ENCODE results near the gene CCDC93. TPM values are rescaled to one million over a fixed set of nuclear protein-coding genes. Genes with fewer than 3 reads are reported as not detected.

The CCDC93 gene
- total RNA-seq, 1 donor from 2014 or later: 18.2 TPM

DNA sequence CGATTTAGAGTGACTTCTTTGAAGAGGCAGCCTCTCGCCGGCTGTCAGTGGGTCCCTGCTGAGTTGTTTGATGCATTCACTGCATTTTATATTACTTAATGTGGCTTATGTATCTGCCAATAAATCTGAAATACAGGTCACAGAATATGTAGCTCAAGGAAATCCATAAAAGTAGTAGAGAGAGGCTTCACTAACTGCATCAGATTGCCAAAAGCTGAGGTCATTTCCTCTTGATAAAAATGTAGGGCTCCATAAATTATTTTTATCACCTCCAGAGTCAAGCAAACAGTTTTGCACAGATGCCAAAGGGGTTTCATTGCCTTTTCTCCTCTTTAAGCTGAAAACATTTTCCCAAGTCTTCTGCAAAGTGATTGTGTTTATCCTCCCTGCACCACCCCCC is 36.5 kb upstream of the CCDC93 start:
- Histone ChIP-seq H3K27ac (no peak overlapping the region), H3K4me1 (peaks cover 5% of the 10 kb centered on the region), H3K4me3 (no peak overlapping the region), H3K9me3 (no peaks in the 10 kb centered on the region), H3K36me3 (no peaks in the 10 kb centered on the region), H3K27me3 (no peaks in the 10 kb centered on the region)
- intact Hi-C loops (cut with DNase I): no loop called here
- DNase-seq (ENCODE audit: extremely low spot score in 2 of 2): no peak
- no peak for TF ChIP-seq POLR2A (IDR thresholded peaks at IDR 0.05)
- no peak for TF ChIP-seq POLR2AphosphoS5 (IDR thresholded peaks at IDR 0.05; ENCODE audit: insufficient read depth in 1 of 2, low read depth in 1 of 2)
- TF ChIP-seq, protein P1, sequence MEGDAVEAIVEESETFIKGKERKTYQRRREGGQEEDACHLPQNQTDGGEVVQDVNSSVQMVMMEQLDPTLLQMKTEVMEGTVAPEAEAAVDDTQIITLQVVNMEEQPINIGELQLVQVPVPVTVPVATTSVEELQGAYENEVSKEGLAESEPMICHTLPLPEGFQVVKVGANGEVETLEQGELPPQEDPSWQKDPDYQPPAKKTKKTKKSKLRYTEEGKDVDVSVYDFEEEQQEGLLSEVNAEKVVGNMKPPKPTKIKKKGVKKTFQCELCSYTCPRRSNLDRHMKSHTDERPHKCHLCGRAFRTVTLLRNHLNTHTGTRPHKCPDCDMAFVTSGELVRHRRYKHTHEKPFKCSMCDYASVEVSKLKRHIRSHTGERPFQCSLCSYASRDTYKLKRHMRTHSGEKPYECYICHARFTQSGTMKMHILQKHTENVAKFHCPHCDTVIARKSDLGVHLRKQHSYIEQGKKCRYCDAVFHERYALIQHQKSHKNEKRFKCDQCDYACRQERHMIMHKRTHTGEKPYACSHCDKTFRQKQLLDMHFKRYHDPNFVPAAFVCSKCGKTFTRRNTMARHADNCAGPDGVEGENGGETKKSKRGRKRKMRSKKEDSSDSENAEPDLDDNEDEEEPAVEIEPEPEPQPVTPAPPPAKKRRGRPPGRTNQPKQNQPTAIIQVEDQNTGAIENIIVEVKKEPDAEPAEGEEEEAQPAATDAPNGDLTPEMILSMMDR (IDR thresholded peaks at IDR 0.05): no peak

DNA sequence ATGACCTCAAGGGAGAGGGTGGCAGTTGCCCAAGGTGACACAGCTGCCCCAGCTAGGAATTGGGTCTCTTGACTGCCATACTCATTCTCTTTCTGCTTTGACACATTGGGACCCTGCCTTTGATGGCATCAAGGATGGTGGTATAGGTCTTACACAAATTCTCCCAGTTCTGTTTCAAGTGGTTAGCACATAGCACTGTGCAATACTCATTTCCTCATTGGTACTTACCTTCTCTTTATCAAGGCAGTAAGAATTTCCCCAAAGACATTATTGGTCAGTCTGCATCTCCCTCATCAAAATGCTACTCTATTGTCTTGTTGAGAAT is 35.9 kb upstream of the CCDC93 start:
- Histone ChIP-seq H3K9me3 (no peaks in the 10 kb centered on the region), H3K27me3 (no peaks in the 10 kb centered on the region), H3K4me1 (peaks cover 5% of the 10 kb centered on the region), H3K36me3 (no peaks in the 10 kb centered on the region), H3K4me3 (no peak overlapping the region), H3K27ac (no peak overlapping the region)
- intact Hi-C loops (cut with DNase I): loop anchor here (5.0 kb wide), 1 partner anchor 808 kb away; no protein-coding TSS in a partner anchor
- TF ChIP-seq POLR2AphosphoS5 (IDR thresholded peaks at IDR 0.05; ENCODE audit: insufficient read depth in 1 of 2, low read depth in 1 of 2): no peak
- TF ChIP-seq, protein P1 (IDR thresholded peaks at IDR 0.05): no peak
- TF ChIP-seq POLR2A (IDR thresholded peaks at IDR 0.05): no peak
- DNase-seq (ENCODE audit: extremely low spot score in 2 of 2): no peak

- H3K27me3 ChIP-seq: no peaks in the 10 kb centered on the region
- intact Hi-C loops (cut with DNase I): loop anchor here (5.0 kb wide), 1 partner anchor 808 kb away; no protein-coding TSS in a partner anchor
Observed at GRCh38 chr2:118049140-118049815, 35.4 kb upstream of the CCDC93 start.

DNA sequence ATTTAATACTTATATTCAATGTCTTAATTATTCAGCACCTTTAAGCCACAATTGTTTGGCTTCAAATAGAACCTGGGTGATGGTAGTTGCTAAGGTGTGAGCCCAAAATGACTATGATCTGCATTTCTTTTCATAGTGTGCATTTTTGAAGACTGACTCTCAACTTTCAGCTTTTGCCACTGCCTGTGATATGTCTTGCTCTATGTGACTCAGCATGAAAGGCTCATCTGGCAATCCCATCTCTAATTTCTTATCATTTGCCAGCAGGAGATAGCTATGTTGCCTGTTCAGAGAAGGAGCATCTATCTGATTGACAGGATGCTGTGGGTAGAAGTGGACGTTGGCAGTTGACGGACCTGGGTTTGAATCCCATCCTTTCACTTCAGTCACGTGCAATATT is 34.5 kb upstream of the CCDC93 start:
- intact Hi-C loops (cut with DNase I): loop anchor here (5.0 kb wide), 1 partner anchor 809 kb away; no protein-coding TSS in a partner anchor
- TF ChIP-seq POLR2AphosphoS5 (IDR thresholded peaks at IDR 0.05; ENCODE audit: insufficient read depth in 1 of 2, low read depth in 1 of 2) (no peak), POLR2A (IDR thresholded peaks at IDR 0.05) (no peak)
- TF ChIP-seq, protein P1 (IDR thresholded peaks at IDR 0.05): no peak
- no peak for DNase-seq (ENCODE audit: extremely low spot score in 2 of 2)
- H3K27ac ChIP-seq: no peak overlapping the region
- no peaks in the 10 kb centered on the region for H3K9me3 ChIP-seq
- H3K27me3 ChIP-seq: no peaks in the 10 kb centered on the region
- peaks cover 5% of the 10 kb centered on the region for H3K4me1 ChIP-seq
- H3K36me3 ChIP-seq: no peaks in the 10 kb centered on the region
- no peak overlapping the region for H3K4me3 ChIP-seq

More at GRCh38 chr2:118049140-118049815, 35.4 kb upstream of the CCDC93 start:
- Histone ChIP-seq H3K27ac (no peak overlapping the region), H3K4me3 (no peak overlapping the region), H3K36me3 (no peaks in the 10 kb centered on the region), H3K4me1 (peaks cover 5% of the 10 kb centered on the region), H3K9me3 (no peaks in the 10 kb centered on the region)
- no peak for DNase-seq (ENCODE audit: extremely low spot score in 2 of 2)
- TF ChIP-seq, protein P1 (IDR thresholded peaks at IDR 0.05): no peak
- TF ChIP-seq POLR2AphosphoS5 (IDR thresholded peaks at IDR 0.05; ENCODE audit: insufficient read depth in 1 of 2, low read depth in 1 of 2) (no peak), POLR2A (IDR thresholded peaks at IDR 0.05) (no peak)

GRCh38 chr2:118047380-118047826 is 33.5 kb upstream of the CCDC93 start:
- intact Hi-C loops (cut with DNase I): loop anchor here (5.0 kb wide), 1 partner anchor 810 kb away; no protein-coding TSS in a partner anchor
- Histone ChIP-seq H3K4me1 (peaks cover 5% of the 10 kb centered on the region), H3K27ac (no peak overlapping the region), H3K36me3 (no peaks in the 10 kb centered on the region), H3K27me3 (no peaks in the 10 kb centered on the region), H3K4me3 (no peak overlapping the region), H3K9me3 (no peaks in the 10 kb centered on the region)
- no peak for DNase-seq (ENCODE audit: extremely low spot score in 2 of 2)
- TF ChIP-seq, protein P1 (IDR thresholded peaks at IDR 0.05): no peak
- TF ChIP-seq POLR2A (IDR thresholded peaks at IDR 0.05) (no peak), POLR2AphosphoS5 (IDR thresholded peaks at IDR 0.05; ENCODE audit: insufficient read depth in 1 of 2, low read depth in 1 of 2) (no peak)

All from vagina (tissue), 2 donors.